Endothelial cell of umbilical vein (primary cell): Measurements from ENCODE around the gene DHRS2. TPM values are rescaled to one million over a fixed set of nuclear protein-coding genes. Genes with fewer than 3 reads are reported as not detected.

Experiments used
- BruUV-seq: library from RNA; stranded (reverse); fragments of 400-500 nt; replicated peaks from 2 replicates; lab custom pipeline; 2021; lab: Mats Ljungman, UMichigan
- CTCF ChIA-PET: fragments of 300-600, 350-600 bp; sonication (Branson Sonifier 250); formaldehyde crosslinking; loops from one replicate; lab custom pipeline; 2021; ENCODE audit warnings: antibody characterized with exemption, inconsistent platforms; lab: Charles Lee
- POLR2A ChIA-PET: fragments of 300-600, 350-600 bp; sonication (Branson Sonifier 250); formaldehyde crosslinking; loops from one replicate; lab custom pipeline; 2021; ENCODE audit warnings: antibody characterized with exemption, inconsistent platforms; lab: Charles Lee
- DNase-seq: peaks from one replicate; pipeline ENCODE4 v3.0.0-alpha.2; 2011; ENCODE audit warnings: low read depth, low spot score
- FAIRE-seq: peaks from 2 replicates; lab custom pipeline; 2011; peaks lifted over from hg19 to GRCh38; lab: Jason Lieb, UNC
- H2AFZ ChIP-seq: 2 replicates; pipeline ENCODE4 v1.6.0; 2012; ENCODE audit warnings: low read depth, low read length, control low read depth, inconsistent platforms
- H3K27ac ChIP-seq: 2 replicates; pipeline ENCODE4 v1.5.1; 2011; ENCODE audit warnings: low read depth, mild to moderate bottlenecking, control low read depth, low read length, moderate library complexity; ENCODE audit not compliant: insufficient read depth
- H3K27me3 ChIP-seq, 2 experiments: 2 replicates each; pipeline versions ENCODE4 v1.6.0 to v1.6.1; 2011; ENCODE audit warnings: low read length in 2 of 2, mixed read lengths in 1 of 2; ENCODE audit not compliant: control insufficient read depth in 2 of 2, insufficient read depth in 2 of 2
- H3K36me3 ChIP-seq, 2 experiments: 2 replicates in 1 of 2; 3 replicates in 1 of 2; pipeline ENCODE4 v1.5.1; 2011; ENCODE audit warnings: low read length in 2 of 2, mild to moderate bottlenecking in 1 of 2, moderate library complexity in 1 of 2; ENCODE audit not compliant: control insufficient read depth in 2 of 2, insufficient read depth in 2 of 2; ENCODE audit errors: extremely low read depth in 1 of 2
- H3K4me1 ChIP-seq: 3 replicates; pipeline ENCODE4 v1.5.1; 2011; ENCODE audit warnings: mild to moderate bottlenecking, low read length; ENCODE audit not compliant: control insufficient read depth, insufficient read depth; ENCODE audit errors: extremely low read depth
- H3K4me2 ChIP-seq: 2 replicates; pipeline ENCODE4 v1.6.1; 2011; ENCODE audit warnings: low read length, control low read depth, mixed read lengths; ENCODE audit not compliant: insufficient read depth
- H3K4me3 ChIP-seq, 3 experiments: fragments of 200-600 bp in 1 of 3; sonication (generic), shearing (Covaris generic) in 1 of 3; replicated peaks in 1 of 3; 2 replicates each; pipeline ENCODE4 v1.5.1; 2011 to 2016; ENCODE audit warnings: control low read depth in 3 of 3, low read length in 3 of 3, mild to moderate bottlenecking in 2 of 3, inconsistent platforms in 1 of 3, low read depth in 1 of 3, moderate library complexity in 1 of 3; ENCODE audit not compliant: insufficient read depth in 1 of 3
- H3K79me2 ChIP-seq: 2 replicates; pipeline ENCODE4 v1.6.0; 2012; ENCODE audit warnings: low read length, inconsistent platforms; ENCODE audit not compliant: control insufficient read depth, insufficient read depth
- H3K9ac ChIP-seq: replicated peaks from 2 replicates; pipeline ENCODE3; 2011; ENCODE audit warnings: low read length, control low read depth; ENCODE audit not compliant: insufficient read depth; ENCODE audit errors: extremely low read depth
- H3K9me1 ChIP-seq: replicated peaks from 3 replicates; pipeline ENCODE4 v1.6.0; 2011; ENCODE audit warnings: mild to moderate bottlenecking, low read length; ENCODE audit not compliant: control insufficient read depth, insufficient read depth; ENCODE audit errors: extremely low read depth
- H3K9me3 ChIP-seq: replicated peaks from 2 replicates; pipeline ENCODE4 v1.5.1; 2012; ENCODE audit warnings: low read length, inconsistent platforms; ENCODE audit not compliant: control insufficient read depth, insufficient read depth
- H4K20me1 ChIP-seq: replicated peaks from 2 replicates; pipeline ENCODE3; 2011; ENCODE audit warnings: mild to moderate bottlenecking, low read length; ENCODE audit not compliant: control insufficient read depth, insufficient read depth; ENCODE audit errors: extremely low read depth
- FOS ChIP-seq: IDR thresholded peaks from 2 replicates; pipeline ENCODE4 v1.6.1; 2011; ENCODE audit warnings: mild to moderate bottlenecking, low read length, moderate library complexity, borderline replicate concordance; ENCODE audit not compliant: insufficient read depth
- JUN ChIP-seq: IDR thresholded peaks from 2 replicates; pipeline ENCODE4 v1.6.1; 2011; ENCODE audit warnings: borderline replicate concordance, low read depth; ENCODE audit not compliant: insufficient read length, insufficient read depth
- POLR2A ChIP-seq: IDR thresholded peaks from 2 replicates; pipeline ENCODE4 v1.6.1; 2012; ENCODE audit warnings: low read depth, mild to moderate bottlenecking, control low read depth, low read length
- POLR2AphosphoS5 ChIP-seq: IDR thresholded peaks from 2 replicates; pipeline ENCODE4 v1.6.1; 2012; ENCODE audit warnings: low read depth, mild to moderate bottlenecking, control low read depth, low read length, moderate library complexity; ENCODE audit not compliant: insufficient read depth
- dilution Hi-C: fragments of 300-500 bp; cut with MboI; formaldehyde crosslinking; loops from one replicate; pipeline ENCODE4 v1.15.0; 2019; ENCODE audit warnings: low sequenced_read_pairs; ENCODE audit not compliant: extremely low pct_ligation_motif_present
- intact Hi-C: fragments of 100-400 bp; cut with micrococcal nuclease; formaldehyde crosslinking; loops from one replicate; pipeline ENCODE4 v1.10.0; 2022
- polyA plus RNA-seq, 4 experiments: library from polyadenylated mRNA; depleted of rRNA in 3 of 4; stranded (reverse) in 3 of 4; unstranded in 1 of 4; fragments of >200 nt; gene quantifications; 2 replicates each; pipeline versions ENCODE4 v1.2.1 to v1.2.3, GENCODE V29; 2011 to 2012; ENCODE audit warnings: missing spikeins in 1 of 4
- total RNA-seq: library from RNA; stranded (reverse); gene quantifications from 2 replicates; pipeline ENCODE4 v1.2.3, GENCODE V29; 2021
- TF ChIP-seq, protein P1 (sequence below): IDR thresholded peaks from 2 replicates; pipeline ENCODE4 v1.6.1; 2011; ENCODE audit not compliant: insufficient read depth, insufficient read length
- TF ChIP-seq, protein P2 (sequence below), 2 donors: IDR thresholded peaks; 1 replicate in 1 of 2; 2 replicates in 1 of 2; pipeline ENCODE4 v1.5.1; 2011; ENCODE audit warnings: low read length in 2 of 2, mild to moderate bottlenecking in 2 of 2, moderate library complexity in 2 of 2, control low read depth in 1 of 2, inconsistent platforms in 1 of 2, low read depth in 1 of 2; ENCODE audit not compliant: insufficient read depth in 1 of 2; ENCODE audit errors: extremely low read depth in 1 of 2

DHRS2 gene
- total and polyA plus RNA-seq, 2 donors (not counting 3 experiments of a cell fraction or from before 2014, with no cell fraction given), result 0.10 TPM; not detected in 1

DNA sequence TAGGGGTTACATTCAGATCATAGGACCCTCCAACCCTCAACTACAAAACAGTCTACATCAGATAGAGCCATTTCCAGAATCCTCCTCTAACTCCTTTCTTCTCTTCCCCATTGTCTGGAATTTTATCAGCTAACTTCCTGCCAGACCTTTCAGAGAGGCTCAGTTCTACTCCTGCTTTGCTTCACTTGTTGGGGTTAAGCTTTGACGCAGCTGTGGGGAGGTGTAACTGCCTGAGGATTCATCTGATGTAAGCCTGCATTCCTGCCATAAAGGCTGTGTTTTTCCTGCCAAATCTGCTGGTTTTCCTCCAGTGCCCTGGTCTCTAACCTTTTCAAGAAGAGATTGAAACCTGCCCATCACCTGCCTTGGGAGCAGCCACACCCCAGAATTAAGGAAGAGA lies 16.9 kb downstream of the DHRS2 start:
- no peaks in the 10 kb centered on the region for H3K9me1 ChIP-seq
- peaks cover 0 to 2% of the 10 kb centered on the region in 2 experiments for H3K27me3 ChIP-seq
- H3K4me1 ChIP-seq, result no peaks in the 10 kb centered on the region
- dilution Hi-C loops, result no loop called here
- intact Hi-C loops, result no loop called here
- DNase-seq (no peak), FAIRE-seq (no peak)
- no peak overlapping the region for H2AFZ ChIP-seq
- TF ChIP-seq, protein P1, sequence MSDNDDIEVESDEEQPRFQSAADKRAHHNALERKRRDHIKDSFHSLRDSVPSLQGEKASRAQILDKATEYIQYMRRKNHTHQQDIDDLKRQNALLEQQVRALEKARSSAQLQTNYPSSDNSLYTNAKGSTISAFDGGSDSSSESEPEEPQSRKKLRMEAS, result no peak
- TF ChIP-seq POLR2A (no peak), POLR2AphosphoS5 (no peak), JUN (no peak), FOS (no peak)
- TF ChIP-seq, protein P2, sequence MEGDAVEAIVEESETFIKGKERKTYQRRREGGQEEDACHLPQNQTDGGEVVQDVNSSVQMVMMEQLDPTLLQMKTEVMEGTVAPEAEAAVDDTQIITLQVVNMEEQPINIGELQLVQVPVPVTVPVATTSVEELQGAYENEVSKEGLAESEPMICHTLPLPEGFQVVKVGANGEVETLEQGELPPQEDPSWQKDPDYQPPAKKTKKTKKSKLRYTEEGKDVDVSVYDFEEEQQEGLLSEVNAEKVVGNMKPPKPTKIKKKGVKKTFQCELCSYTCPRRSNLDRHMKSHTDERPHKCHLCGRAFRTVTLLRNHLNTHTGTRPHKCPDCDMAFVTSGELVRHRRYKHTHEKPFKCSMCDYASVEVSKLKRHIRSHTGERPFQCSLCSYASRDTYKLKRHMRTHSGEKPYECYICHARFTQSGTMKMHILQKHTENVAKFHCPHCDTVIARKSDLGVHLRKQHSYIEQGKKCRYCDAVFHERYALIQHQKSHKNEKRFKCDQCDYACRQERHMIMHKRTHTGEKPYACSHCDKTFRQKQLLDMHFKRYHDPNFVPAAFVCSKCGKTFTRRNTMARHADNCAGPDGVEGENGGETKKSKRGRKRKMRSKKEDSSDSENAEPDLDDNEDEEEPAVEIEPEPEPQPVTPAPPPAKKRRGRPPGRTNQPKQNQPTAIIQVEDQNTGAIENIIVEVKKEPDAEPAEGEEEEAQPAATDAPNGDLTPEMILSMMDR (IDR thresholded peaks at IDR 0.05; ENCODE audit: extremely low read depth in 1 of 2, insufficient read depth in 1 of 2, low read depth in 1 of 2, low read length in 2 of 2), result no peak
- POLR2A ChIA-PET, result no interaction called here
- H3K4me3 ChIP-seq, result no peak overlapping the region
- CTCF ChIA-PET, result interaction anchor here (2.0 kb wide), 2 partner anchors 13 to 21 kb away, joined by 4 to 7 read pairs; no protein-coding TSS in a partner anchor
- no peaks in the 10 kb centered on the region for H4K20me1 ChIP-seq
- no peaks in the 10 kb centered on the region for H3K9me3 ChIP-seq
- H3K27ac ChIP-seq, result no peak overlapping the region
- no peak overlapping the region for H3K4me2 ChIP-seq
- no peaks in the 10 kb centered on the region for H3K79me2 ChIP-seq
- BruUV-seq, result no TSS peak
- H3K9ac ChIP-seq, result no peak overlapping the region
- no peaks in the 10 kb centered on the region for H3K36me3 ChIP-seq
